Spleen (tissue), 7 donors: Measurements from ENCODE around the gene VPS54.
"Not testable (repeated sequence)": the region's sequence is repeated elsewhere in the genome, so short reads cannot be mapped to it uniquely, and the experiment has no call there.

ENCODE experiments used
- POLR2AphosphoS5 ChIP-seq, 3 donors: sonication (generic); formaldehyde crosslinking; IDR thresholded peaks; one replicate each; pipeline ENCODE4 v1.5.1; 2017; ENCODE audit warnings: antibody characterized with exemption in 3 of 3
- TF ChIP-seq, protein P1 (sequence below), 11 experiments: fragments of 200-600 bp in 7 of 11; fragments of 450-650 bp in 4 of 11; sonication (generic) in 4 of 11; IDR thresholded peaks in 8 of 11; conservative IDR thresholded peaks in 3 of 11; 1 replicate in 7 of 11; 2 replicates in 4 of 11; pipeline versions ENCODE4 v1.4.0 to v1.8.0; 2016 to 2021; ENCODE audit warnings: antibody characterized with exemption in 11 of 11, inconsistent platforms in 4 of 11, mild to moderate bottlenecking in 1 of 11
- donor health status: DM: no; HTN: no; CAD: no; lungs with moderate emphysema.
- donor health status: DM: no; HTN: no; CAD: no.
- donor health status: DM: no; HTN: no; CAD: no.

DNA sequence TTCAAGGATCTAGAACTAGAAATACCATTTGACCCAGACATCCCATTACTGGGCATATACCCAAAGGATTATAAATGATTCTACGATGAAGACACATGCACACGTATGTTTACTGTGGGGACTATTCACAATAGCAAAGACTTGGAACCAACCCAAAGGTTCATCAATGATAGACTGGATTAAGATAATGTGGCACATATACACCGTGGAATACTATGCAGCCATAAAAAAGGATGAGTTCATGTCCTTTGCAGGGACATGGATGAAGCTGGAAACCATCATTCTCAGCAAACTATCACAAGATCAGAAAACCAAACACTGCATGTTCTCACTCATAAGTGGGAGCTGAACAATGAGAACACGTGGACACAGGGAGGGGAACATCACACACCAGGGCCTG lies 87.1 kb downstream of the VPS54 start:
- TF ChIP-seq, protein P1, sequence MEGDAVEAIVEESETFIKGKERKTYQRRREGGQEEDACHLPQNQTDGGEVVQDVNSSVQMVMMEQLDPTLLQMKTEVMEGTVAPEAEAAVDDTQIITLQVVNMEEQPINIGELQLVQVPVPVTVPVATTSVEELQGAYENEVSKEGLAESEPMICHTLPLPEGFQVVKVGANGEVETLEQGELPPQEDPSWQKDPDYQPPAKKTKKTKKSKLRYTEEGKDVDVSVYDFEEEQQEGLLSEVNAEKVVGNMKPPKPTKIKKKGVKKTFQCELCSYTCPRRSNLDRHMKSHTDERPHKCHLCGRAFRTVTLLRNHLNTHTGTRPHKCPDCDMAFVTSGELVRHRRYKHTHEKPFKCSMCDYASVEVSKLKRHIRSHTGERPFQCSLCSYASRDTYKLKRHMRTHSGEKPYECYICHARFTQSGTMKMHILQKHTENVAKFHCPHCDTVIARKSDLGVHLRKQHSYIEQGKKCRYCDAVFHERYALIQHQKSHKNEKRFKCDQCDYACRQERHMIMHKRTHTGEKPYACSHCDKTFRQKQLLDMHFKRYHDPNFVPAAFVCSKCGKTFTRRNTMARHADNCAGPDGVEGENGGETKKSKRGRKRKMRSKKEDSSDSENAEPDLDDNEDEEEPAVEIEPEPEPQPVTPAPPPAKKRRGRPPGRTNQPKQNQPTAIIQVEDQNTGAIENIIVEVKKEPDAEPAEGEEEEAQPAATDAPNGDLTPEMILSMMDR (IDR thresholded peaks at IDR 0.05 in 8 of 11, conservative IDR thresholded peaks at IDR 0.05 in 3 of 11), result not testable (repeated sequence)
- not testable (repeated sequence) for TF ChIP-seq POLR2AphosphoS5 (IDR thresholded peaks at IDR 0.05)
